SK-N-SH treated with all-trans-retinoic acid at 6 μM for 48 hours (cell line): ENCODE measurements around the gene CHL1.

ENCODE experiments used
- RARB ChIP-seq: fragments of 250-450 bp; sonication (Bioruptor Pico); IDR thresholded peaks from 2 replicates; pipeline ENCODE4 v1.8.0; 2021; ENCODE audit warnings: mild to moderate bottlenecking, moderate library complexity
- ZNF70 ChIP-seq: fragments of 450-650 bp; formaldehyde crosslinking; IDR thresholded peaks from 2 replicates; pipeline ENCODE4 v1.5.0; 2020; ENCODE audit warnings: mild to moderate bottlenecking, moderate library complexity

- TF ChIP-seq ZNF70 (CRISPR knock-in tag) (no peak), RARB (no peak)
These were observed 229.5 kb downstream of the CHL1 start for GRCh38 chr3:426072-426471.
